Stimulated activated naive CD8-positive, alpha-beta T cell treated with anti-CD3 and anti-CD28 coated beads, Interleukin-15, Interleukin-2, amounts not matched to agents 100 ng/mL and 50 ng/mL, for 24 hours (primary cell): ENCODE measurements around the gene NPEPPS.
A peak's percentile ranks its signal among the peaks of the same experiment; 100 is the strongest.

Experiments
- H3K27ac Mint-ChIP-seq: one replicate; pipeline ENCODE4 v1.8.0; 2021; ENCODE audit warnings: mild to moderate bottlenecking, mixed read lengths
- H3K27me3 Mint-ChIP-seq: one replicate; pipeline ENCODE4 v1.8.0; 2021; ENCODE audit warnings: mixed read lengths
- H3K36me3 Mint-ChIP-seq: one replicate; pipeline ENCODE4 v1.8.0; 2021; ENCODE audit warnings: low read depth, mixed read lengths
- H3K4me1 Mint-ChIP-seq: one replicate; pipeline ENCODE4 v1.8.0; 2021; ENCODE audit warnings: low read depth, mixed read lengths
- H3K4me3 Mint-ChIP-seq: one replicate; pipeline ENCODE4 v1.8.0; 2021; ENCODE audit warnings: mild to moderate bottlenecking, mixed read lengths
- H3K9me3 Mint-ChIP-seq: one replicate; pipeline ENCODE4 v1.8.0; 2021; ENCODE audit warnings: mixed read lengths

Gene NPEPPS

DNA sequence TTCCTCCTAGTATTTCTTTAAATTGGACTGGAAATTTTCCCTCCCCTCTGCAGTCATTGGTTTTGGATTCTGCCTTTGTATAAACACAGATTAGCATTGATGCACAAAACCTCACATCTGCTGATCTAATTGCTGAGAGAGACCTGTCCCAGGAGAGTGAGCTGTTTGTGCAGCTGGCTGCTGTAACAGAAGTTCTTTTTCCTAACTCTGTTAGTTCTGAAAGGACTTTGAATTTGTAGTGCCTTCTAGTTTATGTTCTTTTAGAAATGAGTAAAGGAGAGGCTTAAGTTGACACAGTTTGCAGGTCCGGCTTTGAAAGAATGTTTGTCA is 73.7 kb downstream of the NPEPPS start:
- Mint-ChIP-seq H3K27ac (no peak overlapping the region), H3K4me3 (no peak overlapping the region)

DNA sequence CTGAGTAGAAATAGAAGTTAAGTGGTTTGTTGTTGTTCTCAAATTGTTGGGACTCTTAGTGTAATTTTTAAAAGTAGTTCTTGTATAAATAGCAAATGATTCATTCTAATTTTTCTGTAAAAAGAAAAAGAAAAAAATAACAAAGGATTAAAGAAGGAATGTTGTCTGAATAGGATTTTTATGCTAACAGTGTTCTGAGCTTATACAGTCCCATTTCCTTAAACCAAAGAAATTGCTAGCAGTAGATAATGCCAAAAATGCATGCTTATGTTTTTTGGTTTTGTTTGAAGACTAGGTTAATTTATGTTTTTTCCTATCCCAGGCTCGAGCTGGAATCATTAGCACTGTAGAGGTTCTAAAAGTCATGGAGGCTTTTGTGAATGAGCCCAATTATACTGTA is 74.1 kb downstream of the NPEPPS start:
- Mint-ChIP-seq H3K4me1 (no peaks in the 10 kb centered on the region), H3K27me3 (no peaks in the 10 kb centered on the region), H3K36me3 (peaks cover 67% of the 10 kb centered on the region), H3K27ac (no peak overlapping the region), H3K4me3 (no peak overlapping the region), H3K9me3 (no peaks in the 10 kb centered on the region)

More for the DNA sequence above, 73.7 kb downstream of the NPEPPS start:
- H3K27me3 Mint-ChIP-seq: no peaks in the 10 kb centered on the region
- peaks cover 64% of the 10 kb centered on the region for H3K36me3 Mint-ChIP-seq
- no peaks in the 10 kb centered on the region for H3K9me3 Mint-ChIP-seq
- H3K4me1 Mint-ChIP-seq: no peaks in the 10 kb centered on the region

DNA sequence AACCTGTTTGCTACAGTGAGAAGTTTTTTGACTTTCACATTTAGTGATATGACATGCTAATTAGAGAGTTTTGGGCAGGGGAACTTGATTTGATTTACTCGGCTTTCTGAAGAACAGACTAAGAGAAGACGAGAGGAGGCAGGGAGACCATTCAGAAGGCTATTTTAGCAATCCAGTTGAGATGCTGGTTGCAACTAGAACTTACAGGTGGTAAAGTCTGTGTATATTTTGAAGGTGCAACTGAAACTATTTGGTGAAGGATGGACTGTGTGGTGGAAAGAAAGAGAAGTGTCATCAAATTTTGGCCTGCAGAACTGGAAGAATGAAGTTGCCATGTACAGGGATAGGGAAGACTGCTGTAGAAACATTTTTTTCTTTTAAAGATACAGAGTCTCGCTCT is 76.6 kb downstream of the NPEPPS start:
- H3K27me3 Mint-ChIP-seq: no peaks in the 10 kb centered on the region
- H3K9me3 Mint-ChIP-seq: no peaks in the 10 kb centered on the region
- peaks cover 59% of the 10 kb centered on the region for H3K36me3 Mint-ChIP-seq
- no peaks in the 10 kb centered on the region for H3K4me1 Mint-ChIP-seq
- no peak overlapping the region for H3K4me3 Mint-ChIP-seq
- peak overlapping the region; percentile 12 for H3K27ac Mint-ChIP-seq

DNA sequence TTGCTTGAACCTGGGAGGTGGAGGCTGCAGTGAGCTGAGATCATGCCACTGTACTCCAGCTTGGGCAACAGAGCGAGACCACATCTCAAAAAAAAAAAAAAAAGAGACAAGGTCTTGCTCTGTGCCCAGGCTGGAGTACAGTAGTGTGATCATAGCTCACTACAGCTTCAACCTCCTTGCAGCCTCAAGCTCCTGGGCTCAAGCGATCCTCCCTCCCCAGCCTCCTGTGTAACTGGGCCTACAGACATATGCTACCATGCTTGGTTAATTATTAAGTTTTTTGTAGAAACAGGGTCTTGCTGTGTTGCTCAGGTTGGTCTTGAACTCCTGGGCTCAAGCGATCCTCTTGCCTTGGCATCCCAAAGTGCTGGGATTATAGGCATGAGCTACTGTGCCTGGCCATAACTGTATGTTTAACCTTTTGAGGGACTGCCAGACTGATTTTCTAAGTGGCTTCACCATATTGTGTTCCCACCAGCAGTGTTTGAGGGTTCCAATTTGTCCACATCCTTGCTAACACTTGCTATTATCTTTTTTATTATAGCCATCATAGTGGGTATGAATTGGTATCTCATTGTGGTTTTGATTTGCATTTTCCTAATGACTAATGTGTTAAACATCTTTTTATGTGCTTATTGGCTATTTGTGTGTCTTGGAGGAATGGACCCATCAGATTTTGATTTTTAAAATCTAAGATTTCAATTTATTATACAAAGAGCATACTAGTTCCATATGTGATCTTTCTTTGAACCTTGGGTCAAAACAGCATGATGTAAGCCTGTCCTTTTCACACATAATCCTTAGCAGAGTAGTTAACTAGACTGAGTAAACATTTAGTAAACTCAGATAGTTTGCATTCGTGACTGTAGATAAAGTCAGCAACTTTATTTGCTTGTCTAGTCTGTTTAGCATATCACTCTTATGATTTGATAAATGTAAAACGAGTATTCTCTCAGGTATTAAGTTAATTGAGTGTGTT is 80.8 kb downstream of the NPEPPS start:
- no peak overlapping the region for H3K27ac Mint-ChIP-seq
- H3K4me1 Mint-ChIP-seq: peaks cover 4% of the 10 kb centered on the region
- no peak overlapping the region for H3K4me3 Mint-ChIP-seq
- peaks cover 43% of the 10 kb centered on the region for H3K36me3 Mint-ChIP-seq
- no peaks in the 10 kb centered on the region for H3K27me3 Mint-ChIP-seq
- no peaks in the 10 kb centered on the region for H3K9me3 Mint-ChIP-seq

DNA sequence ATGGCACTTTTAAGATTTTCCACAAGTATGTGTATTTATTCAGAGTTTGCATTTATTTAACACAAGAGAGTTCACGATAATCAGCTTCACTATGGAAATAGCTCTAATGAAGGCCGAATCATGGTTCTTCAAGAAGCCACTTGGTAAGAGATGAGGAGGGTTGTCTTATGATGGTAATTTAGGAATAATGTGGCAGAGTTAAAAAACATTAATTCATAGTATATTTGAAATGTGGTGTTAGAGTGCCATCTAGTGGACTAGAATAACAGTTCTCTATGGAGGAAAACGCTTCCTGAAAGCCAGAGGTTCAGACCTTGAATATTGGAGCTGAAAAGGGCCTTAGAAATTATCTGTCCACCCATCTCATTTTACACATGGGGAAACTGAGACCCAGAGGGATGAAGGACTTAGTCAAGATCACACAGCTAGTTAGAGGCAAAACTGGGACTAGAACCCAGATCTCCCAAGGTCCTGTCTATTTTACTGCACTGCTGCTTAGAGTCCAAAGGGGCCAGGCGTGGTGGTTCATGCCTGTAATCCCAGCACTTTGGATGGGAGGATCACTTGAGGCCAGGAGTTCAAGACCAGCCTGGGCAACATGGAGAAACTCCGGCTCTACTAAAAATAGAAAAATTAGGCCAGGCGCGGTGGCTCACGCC is 85.0 kb downstream of the NPEPPS start:
- Mint-ChIP-seq H3K27ac (peak overlapping the region; percentile 58), H3K4me1 (peaks cover 25% of the 10 kb centered on the region), H3K27me3 (no peaks in the 10 kb centered on the region), H3K9me3 (no peaks in the 10 kb centered on the region), H3K4me3 (no peak overlapping the region), H3K36me3 (peaks cover 45% of the 10 kb centered on the region)

DNA sequence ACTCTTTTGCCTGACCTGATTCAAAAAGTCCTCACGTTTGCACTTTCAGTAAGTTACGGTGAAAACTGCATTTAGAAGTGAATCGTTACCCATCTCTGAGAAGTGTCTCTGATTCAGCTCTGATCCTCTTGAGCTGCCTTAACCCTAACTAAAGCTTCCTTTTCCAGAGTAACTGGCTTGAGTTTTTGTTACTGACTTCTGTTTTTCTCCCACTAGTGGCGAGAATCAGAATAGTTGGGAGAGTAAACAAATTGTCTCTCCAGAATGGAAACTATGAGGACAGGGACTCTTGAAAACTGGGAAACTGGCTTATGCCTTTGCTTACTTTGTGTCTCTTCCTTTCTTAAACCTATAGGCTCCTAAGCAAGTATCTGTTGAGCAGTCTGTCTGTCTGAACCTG is 87.5 kb downstream of the NPEPPS start:
- Mint-ChIP-seq H3K27me3 (no peaks in the 10 kb centered on the region), H3K4me3 (no peak overlapping the region), H3K4me1 (peaks cover 29% of the 10 kb centered on the region), H3K27ac (peak overlapping the region; percentile 4), H3K36me3 (peaks cover 56% of the 10 kb centered on the region), H3K9me3 (no peaks in the 10 kb centered on the region)

DNA sequence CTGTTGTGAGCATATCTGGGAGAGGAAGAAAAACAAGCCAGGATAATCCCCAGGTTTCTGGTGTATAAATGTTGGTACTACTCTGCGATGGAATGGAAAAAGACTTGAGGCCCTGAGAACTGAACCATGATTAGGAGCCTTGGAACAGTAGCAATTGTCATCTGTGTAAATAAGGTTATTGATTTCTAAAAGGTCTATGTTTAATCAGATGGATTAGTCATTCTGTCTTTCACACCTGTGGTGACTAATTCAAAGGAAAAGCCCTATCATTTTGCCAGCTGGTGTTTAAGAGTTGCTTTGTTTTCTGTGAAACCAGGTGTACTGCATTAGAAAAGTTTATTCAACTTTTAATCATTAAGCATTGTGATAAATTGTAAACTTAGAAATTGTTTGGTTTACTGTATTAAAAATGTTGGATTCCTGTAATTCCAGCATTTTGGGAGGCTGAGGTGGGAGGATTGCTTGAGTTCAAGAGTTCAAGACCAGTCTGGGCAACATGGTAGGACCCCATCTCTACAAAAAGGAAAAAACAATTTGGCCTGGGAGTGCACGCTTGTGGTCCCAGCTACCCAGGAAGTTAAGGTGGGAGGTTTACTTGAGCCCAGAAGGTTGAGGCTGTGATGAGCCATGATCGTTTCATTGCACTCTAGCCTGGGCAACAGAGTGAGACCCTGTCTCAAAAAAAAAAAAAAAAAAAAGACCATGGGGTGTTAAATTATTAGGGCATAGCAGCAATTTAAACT is 89.8 kb downstream of the NPEPPS start:
- peaks cover 29% of the 10 kb centered on the region for H3K4me1 Mint-ChIP-seq
- peak overlapping the region; percentile 76 for H3K27ac Mint-ChIP-seq
- H3K27me3 Mint-ChIP-seq: no peaks in the 10 kb centered on the region
- no peak overlapping the region for H3K4me3 Mint-ChIP-seq
- peaks cover 62% of the 10 kb centered on the region for H3K36me3 Mint-ChIP-seq
- no peaks in the 10 kb centered on the region for H3K9me3 Mint-ChIP-seq

DNA sequence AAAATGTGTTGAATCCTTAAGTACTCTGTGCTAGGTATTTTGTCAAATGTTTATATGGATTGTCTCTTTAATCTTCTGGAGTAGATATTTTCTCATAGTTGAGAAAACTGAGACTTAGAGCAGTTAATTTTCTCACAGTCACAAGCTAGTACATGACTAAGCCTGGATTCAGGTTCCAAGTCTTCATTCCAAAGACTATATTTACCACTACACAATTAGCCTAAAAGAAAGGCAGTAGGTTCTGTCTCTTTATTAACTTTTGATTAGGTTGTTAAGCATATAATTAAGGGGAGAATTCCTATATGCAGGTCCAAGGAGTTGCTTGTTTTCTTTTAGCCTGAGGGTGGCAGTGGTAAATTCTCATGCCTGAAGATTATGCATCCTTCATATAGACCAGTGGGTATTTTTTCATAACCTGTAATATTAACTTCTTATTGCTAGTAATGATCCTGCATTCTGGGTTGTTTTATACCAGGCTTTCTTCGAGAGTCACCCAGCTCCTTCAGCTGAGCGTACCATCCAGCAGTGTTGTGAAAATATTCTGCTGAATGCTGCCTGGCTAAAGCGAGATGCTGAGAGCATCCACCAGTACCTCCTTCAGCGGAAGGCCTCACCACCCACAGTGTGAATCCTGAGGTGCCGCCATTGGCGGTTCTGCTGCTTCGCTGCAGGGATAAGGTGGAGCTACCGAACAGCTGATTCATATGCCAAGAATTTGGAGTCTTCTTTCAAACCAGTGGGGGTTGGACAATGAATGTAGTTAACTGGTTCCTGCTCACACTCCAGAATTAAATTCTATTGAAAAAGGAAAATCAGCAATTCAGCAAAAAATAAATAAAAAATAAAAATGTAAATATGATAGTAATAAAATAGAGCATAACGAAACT is 90.6 kb downstream of the NPEPPS start:
- peaks cover 62% of the 10 kb centered on the region for H3K36me3 Mint-ChIP-seq
- no peaks in the 10 kb centered on the region for H3K9me3 Mint-ChIP-seq
- H3K4me1 Mint-ChIP-seq: peaks cover 25% of the 10 kb centered on the region
- H3K4me3 Mint-ChIP-seq: no peak overlapping the region
- peak overlapping the region; percentile 43 for H3K27ac Mint-ChIP-seq
- H3K27me3 Mint-ChIP-seq: no peaks in the 10 kb centered on the region

DNA sequence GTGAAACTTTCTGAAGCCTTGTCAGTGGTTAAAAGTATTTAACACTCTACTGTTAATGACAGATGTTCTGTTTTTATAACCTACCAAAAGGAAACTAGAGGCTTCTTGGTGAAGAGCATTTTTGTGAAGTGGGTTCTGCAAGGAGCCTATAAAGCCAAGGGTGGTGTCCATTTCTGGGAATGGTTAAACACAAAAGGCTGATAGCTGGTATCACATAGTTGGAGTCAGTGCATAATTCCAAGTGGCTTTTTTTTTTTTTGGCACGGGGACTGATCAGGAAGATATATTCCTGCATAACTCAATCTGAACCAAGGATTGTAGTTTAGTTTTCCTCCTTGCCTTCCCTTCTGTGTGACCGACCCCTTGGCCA is 91.3 kb downstream of the NPEPPS start:
- no peak overlapping the region for H3K27ac Mint-ChIP-seq
- H3K9me3 Mint-ChIP-seq: no peaks in the 10 kb centered on the region
- H3K4me1 Mint-ChIP-seq: peaks cover 25% of the 10 kb centered on the region
- H3K4me3 Mint-ChIP-seq: no peak overlapping the region
- no peaks in the 10 kb centered on the region for H3K27me3 Mint-ChIP-seq
- H3K36me3 Mint-ChIP-seq: peaks cover 63% of the 10 kb centered on the region

DNA sequence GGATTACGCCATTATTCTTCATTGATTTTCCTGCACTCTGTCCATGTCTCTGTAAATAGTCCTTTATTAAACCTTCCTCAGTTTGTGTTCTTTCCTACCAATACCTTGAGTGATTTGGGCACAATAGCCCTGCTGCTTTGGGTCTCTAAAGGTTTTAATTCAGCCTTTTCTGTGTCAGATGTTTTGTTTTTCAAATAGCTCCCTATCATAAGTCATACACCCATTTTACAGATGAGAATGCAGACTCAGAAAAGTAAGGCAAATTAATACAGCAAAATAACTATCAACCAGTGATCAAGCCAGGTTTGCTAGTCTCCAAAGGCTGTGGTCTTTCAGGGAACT is 93.8 kb downstream of the NPEPPS start:
- Mint-ChIP-seq H3K9me3 (no peaks in the 10 kb centered on the region), H3K27ac (peak overlapping the region; percentile 24), H3K4me1 (peaks cover 17% of the 10 kb centered on the region)

DNA sequence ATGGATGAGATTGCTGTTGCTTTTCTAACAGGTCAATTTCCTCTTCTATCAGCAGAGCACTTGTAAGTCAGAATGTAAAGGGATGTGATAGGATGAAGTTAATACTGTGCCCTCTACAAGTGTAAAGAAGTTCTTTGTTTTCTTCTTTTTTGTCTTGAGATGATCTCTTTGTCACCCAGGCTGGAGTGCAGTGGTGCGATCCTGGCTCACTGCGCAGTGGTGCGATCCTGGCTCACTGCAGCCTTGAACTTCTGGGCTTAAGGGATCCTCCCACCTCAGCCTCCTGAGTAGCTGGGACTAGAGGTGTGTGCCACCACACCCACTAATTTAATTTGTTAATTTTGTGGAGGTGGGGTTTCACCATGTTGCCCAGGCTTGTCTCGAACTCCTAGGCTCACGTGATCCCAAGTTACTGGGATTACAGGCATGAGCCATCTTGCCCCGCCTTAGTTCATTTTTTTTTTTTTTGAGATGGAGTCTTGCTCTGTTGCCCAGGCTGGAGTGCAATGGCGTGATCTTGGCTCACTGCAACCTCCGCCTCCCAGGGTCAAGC is 97.2 kb downstream of the NPEPPS start:
- Mint-ChIP-seq H3K27ac (no peak overlapping the region), H3K4me1 (no peaks in the 10 kb centered on the region)

More for the DNA sequence above, 93.8 kb downstream of the NPEPPS start:
- peaks cover 46% of the 10 kb centered on the region for H3K36me3 Mint-ChIP-seq
- no peak overlapping the region for H3K4me3 Mint-ChIP-seq
- no peaks in the 10 kb centered on the region for H3K27me3 Mint-ChIP-seq

DNA sequence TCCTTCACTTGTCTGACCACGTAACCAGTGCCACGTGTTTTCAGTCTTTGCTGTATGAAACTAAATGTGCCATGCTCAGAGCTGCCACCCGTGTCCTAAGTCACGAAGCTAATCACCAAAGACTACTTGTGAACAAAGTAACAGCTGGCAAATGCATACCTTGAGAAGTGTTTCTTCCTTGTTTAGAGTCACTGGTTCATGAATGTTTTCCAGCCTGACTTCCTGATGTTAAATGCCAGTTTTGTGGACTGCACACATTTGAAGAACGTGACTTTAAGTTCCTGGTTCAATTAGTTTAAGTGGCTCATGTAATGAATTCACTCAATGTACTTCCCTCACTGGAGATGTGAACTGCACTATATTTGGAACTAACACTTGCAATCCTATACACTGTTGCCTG is 98.9 kb downstream of the NPEPPS start:
- Mint-ChIP-seq H3K27me3 (no peaks in the 10 kb centered on the region), H3K4me3 (no peak overlapping the region)

More for the DNA sequence above, 97.2 kb downstream of the NPEPPS start:
- Mint-ChIP-seq H3K4me3 (no peak overlapping the region), H3K9me3 (no peaks in the 10 kb centered on the region), H3K36me3 (peaks cover 21% of the 10 kb centered on the region), H3K27me3 (no peaks in the 10 kb centered on the region)

DNA sequence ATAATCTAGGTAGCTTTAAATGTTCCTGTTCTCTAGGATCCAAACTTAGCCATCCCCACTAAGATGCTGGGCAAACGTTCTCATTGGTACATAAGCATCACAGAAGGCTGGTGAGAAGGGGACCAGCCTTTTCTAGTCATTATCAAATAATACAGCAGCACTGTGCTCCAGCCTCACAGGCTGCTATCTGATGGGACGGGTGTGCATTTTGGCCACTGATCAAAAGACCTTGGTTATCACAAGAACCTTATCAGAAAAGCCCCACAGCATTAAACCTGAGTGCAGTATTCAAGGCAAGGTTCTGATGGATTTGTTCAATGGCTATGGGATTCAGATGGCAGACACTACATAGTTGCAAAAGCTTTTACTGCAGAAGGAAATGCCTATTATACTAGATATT is 99.7 kb downstream of the NPEPPS start:
- Mint-ChIP-seq H3K27me3 (no peaks in the 10 kb centered on the region), H3K36me3 (peaks cover 13% of the 10 kb centered on the region), H3K9me3 (no peaks in the 10 kb centered on the region), H3K4me1 (no peaks in the 10 kb centered on the region), H3K27ac (no peak overlapping the region), H3K4me3 (no peak overlapping the region)

More for the DNA sequence above, 98.9 kb downstream of the NPEPPS start:
- Mint-ChIP-seq H3K27ac (no peak overlapping the region), H3K9me3 (no peaks in the 10 kb centered on the region), H3K4me1 (no peaks in the 10 kb centered on the region), H3K36me3 (peaks cover 16% of the 10 kb centered on the region)

DNA sequence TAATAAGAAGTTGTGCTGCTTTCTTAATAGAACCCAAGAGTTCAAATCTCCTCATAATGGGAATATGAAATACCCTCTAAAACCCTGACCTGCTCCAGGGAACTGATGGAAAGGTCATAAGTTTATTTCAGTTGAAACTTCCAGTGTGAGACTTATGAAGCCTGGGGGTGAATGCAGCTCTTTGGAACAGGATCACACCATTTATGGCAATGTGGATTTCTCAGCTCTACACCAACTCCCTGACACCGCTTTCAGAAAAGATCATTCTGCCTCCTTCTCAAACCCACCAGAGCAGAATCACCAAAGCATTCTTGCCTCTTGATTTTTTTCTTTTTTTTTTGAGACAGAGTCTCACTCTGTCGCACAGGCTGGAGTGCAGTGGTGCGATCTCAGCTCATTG is 102.1 kb downstream of the NPEPPS start:
- no peaks in the 10 kb centered on the region for H3K9me3 Mint-ChIP-seq
- H3K4me3 Mint-ChIP-seq: no peak overlapping the region
- H3K4me1 Mint-ChIP-seq: peaks cover 6% of the 10 kb centered on the region
- H3K36me3 Mint-ChIP-seq: peaks cover 12% of the 10 kb centered on the region
- no peaks in the 10 kb centered on the region for H3K27me3 Mint-ChIP-seq
- H3K27ac Mint-ChIP-seq: no peak overlapping the region
